ENCODE results near the gene TKFC. TPM values are rescaled to one million over a fixed set of nuclear protein-coding genes. Genes with fewer than 3 reads are reported as not detected.
A peak's percentile ranks its signal among the peaks of the same experiment; 100 is the strongest.

The TKFC gene
- total and polyA plus RNA-seq, 9 of the 15 experiments (the other 6 are each of a cell fraction or from before 2014, with no cell fraction given), result 2.0 to 61.7 (median 28.5) TPM

DNA sequence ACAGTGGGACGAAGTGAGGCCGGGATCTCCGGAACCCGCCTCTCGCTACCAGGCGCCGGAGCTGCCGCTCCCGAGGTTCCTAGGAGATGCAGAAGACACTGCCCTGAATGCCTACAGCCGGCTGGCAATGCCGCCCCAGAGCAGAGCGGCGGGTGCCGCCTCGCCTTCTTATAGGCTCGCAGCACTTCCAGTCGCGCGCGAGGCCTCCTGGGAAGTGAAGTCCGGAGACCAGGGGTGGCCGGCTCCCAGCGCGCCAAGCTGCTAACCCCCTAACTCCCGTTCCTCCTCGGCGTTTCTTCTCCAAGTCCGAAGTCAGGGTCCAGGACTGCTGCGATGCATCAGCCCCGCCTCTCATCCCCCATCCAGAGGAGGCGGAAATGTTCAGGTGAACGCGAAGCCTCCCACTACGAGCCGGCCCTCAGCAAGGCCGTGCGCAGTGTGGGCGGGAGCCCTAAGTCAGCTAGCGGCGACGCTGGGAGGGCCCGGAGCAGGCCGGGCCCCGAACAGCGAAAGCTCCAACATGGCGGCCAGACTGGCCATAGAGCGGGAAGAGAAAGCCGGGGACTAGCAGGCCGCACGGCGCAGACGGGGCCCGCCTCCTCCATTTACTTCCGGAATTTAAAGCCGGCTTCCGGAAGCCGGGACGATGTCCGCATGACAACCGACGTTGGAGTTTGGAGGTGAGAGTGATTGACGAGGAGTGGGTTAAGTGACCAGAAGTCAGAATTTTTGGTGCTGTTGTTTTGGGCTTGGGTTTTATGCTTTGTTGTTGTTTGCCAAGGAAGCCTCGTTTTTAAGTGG lies 28.9 kb downstream of the TKFC start, which contains the start of the genes CYB561A3 and TMEM138 (continued):
- TF ChIP-seq TCF7 (IDR thresholded peaks at IDR 0.05; ENCODE audit: borderline replicate concordance), result no peak
- no peak for TF ChIP-seq RAD21 (CRISPR knock-in tag; conservative IDR thresholded peaks at IDR 0.05 in 1 of 2, IDR thresholded peaks at IDR 0.05 in 1 of 2)
- TF ChIP-seq, protein P1, sequence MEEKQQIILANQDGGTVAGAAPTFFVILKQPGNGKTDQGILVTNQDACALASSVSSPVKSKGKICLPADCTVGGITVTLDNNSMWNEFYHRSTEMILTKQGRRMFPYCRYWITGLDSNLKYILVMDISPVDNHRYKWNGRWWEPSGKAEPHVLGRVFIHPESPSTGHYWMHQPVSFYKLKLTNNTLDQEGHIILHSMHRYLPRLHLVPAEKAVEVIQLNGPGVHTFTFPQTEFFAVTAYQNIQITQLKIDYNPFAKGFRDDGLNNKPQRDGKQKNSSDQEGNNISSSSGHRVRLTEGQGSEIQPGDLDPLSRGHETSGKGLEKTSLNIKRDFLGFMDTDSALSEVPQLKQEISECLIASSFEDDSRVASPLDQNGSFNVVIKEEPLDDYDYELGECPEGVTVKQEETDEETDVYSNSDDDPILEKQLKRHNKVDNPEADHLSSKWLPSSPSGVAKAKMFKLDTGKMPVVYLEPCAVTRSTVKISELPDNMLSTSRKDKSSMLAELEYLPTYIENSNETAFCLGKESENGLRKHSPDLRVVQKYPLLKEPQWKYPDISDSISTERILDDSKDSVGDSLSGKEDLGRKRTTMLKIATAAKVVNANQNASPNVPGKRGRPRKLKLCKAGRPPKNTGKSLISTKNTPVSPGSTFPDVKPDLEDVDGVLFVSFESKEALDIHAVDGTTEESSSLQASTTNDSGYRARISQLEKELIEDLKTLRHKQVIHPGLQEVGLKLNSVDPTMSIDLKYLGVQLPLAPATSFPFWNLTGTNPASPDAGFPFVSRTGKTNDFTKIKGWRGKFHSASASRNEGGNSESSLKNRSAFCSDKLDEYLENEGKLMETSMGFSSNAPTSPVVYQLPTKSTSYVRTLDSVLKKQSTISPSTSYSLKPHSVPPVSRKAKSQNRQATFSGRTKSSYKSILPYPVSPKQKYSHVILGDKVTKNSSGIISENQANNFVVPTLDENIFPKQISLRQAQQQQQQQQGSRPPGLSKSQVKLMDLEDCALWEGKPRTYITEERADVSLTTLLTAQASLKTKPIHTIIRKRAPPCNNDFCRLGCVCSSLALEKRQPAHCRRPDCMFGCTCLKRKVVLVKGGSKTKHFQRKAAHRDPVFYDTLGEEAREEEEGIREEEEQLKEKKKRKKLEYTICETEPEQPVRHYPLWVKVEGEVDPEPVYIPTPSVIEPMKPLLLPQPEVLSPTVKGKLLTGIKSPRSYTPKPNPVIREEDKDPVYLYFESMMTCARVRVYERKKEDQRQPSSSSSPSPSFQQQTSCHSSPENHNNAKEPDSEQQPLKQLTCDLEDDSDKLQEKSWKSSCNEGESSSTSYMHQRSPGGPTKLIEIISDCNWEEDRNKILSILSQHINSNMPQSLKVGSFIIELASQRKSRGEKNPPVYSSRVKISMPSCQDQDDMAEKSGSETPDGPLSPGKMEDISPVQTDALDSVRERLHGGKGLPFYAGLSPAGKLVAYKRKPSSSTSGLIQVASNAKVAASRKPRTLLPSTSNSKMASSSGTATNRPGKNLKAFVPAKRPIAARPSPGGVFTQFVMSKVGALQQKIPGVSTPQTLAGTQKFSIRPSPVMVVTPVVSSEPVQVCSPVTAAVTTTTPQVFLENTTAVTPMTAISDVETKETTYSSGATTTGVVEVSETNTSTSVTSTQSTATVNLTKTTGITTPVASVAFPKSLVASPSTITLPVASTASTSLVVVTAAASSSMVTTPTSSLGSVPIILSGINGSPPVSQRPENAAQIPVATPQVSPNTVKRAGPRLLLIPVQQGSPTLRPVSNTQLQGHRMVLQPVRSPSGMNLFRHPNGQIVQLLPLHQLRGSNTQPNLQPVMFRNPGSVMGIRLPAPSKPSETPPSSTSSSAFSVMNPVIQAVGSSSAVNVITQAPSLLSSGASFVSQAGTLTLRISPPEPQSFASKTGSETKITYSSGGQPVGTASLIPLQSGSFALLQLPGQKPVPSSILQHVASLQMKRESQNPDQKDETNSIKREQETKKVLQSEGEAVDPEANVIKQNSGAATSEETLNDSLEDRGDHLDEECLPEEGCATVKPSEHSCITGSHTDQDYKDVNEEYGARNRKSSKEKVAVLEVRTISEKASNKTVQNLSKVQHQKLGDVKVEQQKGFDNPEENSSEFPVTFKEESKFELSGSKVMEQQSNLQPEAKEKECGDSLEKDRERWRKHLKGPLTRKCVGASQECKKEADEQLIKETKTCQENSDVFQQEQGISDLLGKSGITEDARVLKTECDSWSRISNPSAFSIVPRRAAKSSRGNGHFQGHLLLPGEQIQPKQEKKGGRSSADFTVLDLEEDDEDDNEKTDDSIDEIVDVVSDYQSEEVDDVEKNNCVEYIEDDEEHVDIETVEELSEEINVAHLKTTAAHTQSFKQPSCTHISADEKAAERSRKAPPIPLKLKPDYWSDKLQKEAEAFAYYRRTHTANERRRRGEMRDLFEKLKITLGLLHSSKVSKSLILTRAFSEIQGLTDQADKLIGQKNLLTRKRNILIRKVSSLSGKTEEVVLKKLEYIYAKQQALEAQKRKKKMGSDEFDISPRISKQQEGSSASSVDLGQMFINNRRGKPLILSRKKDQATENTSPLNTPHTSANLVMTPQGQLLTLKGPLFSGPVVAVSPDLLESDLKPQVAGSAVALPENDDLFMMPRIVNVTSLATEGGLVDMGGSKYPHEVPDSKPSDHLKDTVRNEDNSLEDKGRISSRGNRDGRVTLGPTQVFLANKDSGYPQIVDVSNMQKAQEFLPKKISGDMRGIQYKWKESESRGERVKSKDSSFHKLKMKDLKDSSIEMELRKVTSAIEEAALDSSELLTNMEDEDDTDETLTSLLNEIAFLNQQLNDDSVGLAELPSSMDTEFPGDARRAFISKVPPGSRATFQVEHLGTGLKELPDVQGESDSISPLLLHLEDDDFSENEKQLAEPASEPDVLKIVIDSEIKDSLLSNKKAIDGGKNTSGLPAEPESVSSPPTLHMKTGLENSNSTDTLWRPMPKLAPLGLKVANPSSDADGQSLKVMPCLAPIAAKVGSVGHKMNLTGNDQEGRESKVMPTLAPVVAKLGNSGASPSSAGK (IDR thresholded peaks at IDR 0.05), result peak; percentile 90
- no peak for TF ChIP-seq ZNF347 (CRISPR knock-in tag; IDR thresholded peaks at IDR 0.05; ENCODE audit: low read depth)
- TF ChIP-seq, protein P2, sequence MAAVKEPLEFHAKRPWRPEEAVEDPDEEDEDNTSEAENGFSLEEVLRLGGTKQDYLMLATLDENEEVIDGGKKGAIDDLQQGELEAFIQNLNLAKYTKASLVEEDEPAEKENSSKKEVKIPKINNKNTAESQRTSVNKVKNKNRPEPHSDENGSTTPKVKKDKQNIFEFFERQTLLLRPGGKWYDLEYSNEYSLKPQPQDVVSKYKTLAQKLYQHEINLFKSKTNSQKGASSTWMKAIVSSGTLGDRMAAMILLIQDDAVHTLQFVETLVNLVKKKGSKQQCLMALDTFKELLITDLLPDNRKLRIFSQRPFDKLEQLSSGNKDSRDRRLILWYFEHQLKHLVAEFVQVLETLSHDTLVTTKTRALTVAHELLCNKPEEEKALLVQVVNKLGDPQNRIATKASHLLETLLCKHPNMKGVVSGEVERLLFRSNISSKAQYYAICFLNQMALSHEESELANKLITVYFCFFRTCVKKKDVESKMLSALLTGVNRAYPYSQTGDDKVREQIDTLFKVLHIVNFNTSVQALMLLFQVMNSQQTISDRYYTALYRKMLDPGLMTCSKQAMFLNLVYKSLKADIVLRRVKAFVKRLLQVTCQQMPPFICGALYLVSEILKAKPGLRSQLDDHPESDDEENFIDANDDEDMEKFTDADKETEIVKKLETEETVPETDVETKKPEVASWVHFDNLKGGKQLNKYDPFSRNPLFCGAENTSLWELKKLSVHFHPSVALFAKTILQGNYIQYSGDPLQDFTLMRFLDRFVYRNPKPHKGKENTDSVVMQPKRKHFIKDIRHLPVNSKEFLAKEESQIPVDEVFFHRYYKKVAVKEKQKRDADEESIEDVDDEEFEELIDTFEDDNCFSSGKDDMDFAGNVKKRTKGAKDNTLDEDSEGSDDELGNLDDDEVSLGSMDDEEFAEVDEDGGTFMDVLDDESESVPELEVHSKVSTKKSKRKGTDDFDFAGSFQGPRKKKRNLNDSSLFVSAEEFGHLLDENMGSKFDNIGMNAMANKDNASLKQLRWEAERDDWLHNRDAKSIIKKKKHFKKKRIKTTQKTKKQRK (IDR thresholded peaks at IDR 0.05; ENCODE audit: borderline replicate concordance, low read depth, low read length), result no peak
- TF ChIP-seq STAT5B (CRISPR knock-in tag; IDR thresholded peaks at IDR 0.05), result no peak
- TF ChIP-seq, protein P3, sequence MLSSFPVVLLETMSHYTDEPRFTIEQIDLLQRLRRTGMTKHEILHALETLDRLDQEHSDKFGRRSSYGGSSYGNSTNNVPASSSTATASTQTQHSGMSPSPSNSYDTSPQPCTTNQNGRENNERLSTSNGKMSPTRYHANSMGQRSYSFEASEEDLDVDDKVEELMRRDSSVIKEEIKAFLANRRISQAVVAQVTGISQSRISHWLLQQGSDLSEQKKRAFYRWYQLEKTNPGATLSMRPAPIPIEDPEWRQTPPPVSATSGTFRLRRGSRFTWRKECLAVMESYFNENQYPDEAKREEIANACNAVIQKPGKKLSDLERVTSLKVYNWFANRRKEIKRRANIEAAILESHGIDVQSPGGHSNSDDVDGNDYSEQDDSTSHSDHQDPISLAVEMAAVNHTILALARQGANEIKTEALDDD (IDR thresholded peaks at IDR 0.05), result no peak
- TF ChIP-seq, protein P4, sequence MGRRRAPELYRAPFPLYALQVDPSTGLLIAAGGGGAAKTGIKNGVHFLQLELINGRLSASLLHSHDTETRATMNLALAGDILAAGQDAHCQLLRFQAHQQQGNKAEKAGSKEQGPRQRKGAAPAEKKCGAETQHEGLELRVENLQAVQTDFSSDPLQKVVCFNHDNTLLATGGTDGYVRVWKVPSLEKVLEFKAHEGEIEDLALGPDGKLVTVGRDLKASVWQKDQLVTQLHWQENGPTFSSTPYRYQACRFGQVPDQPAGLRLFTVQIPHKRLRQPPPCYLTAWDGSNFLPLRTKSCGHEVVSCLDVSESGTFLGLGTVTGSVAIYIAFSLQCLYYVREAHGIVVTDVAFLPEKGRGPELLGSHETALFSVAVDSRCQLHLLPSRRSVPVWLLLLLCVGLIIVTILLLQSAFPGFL (CRISPR knock-in tag; IDR thresholded peaks at IDR 0.05), result 0 out of 2 replicates have a peak, but pooled peaks have one; percentile 8
- no peak for TF ChIP-seq POLR2AphosphoS2 (IDR thresholded peaks at IDR 0.05; ENCODE audit: low read length)

Data from K562 (cell line).